ENCODE measurements around the gene CRYBA2.

Gene CRYBA2

GRCh38 chr2:218954541-218955300 is 38.5 kb downstream of the CRYBA2 start:
- DNase-seq (ENCODE audit: low read depth): no peak

- no peak for DNase-seq (ENCODE audit: low read depth)
Observed at GRCh38 chr2:218953366-218953954, 39.8 kb downstream of the CRYBA2 start.

- no peak for DNase-seq (ENCODE audit: low read depth)
Observed at GRCh38 chr2:218952160-218952559, 41.1 kb downstream of the CRYBA2 start.

- no peak for DNase-seq (ENCODE audit: low read depth)
Observed at GRCh38 chr2:218946621-218947020, 46.6 kb downstream of the CRYBA2 start.

GRCh38 chr2:218944759-218945404 is 48.3 kb downstream of the CRYBA2 start:
- no peak for DNase-seq (ENCODE audit: low read depth)

Data from stimulated activated CD8-positive, alpha-beta memory T cell treated with anti-CD3 and anti-CD28 coated beads, Interleukin-12 subunit alpha, Interleukin-12 subunit beta, amount 100 ng/mL, for 4 hours (primary cell).